Activated CD4-positive, alpha-beta T cell treated with anti-CD3 and anti-CD28 coated beads for 48 hours (primary cell): Measurements from ENCODE around the gene EXD3.
"Not testable (repeated sequence)": the region's sequence is repeated elsewhere in the genome, so short reads cannot be mapped to it uniquely, and the experiment has no call there.

Experiments used
- DNase-seq: peaks from one replicate; pipeline ENCODE4 v3.0.0-alpha.2; 2020

The EXD3 gene

GRCh38 chr9:137430723-137431415 lies 7.9 kb upstream of the EXD3 start:
- no peak for DNase-seq

- no peak for DNase-seq
Observed at GRCh38 chr9:137429974-137430722, 7.2 kb upstream of the EXD3 start.

- no peak for DNase-seq
Observed at GRCh38 chr9:137429546-137429890, 6.6 kb upstream of the EXD3 start.

- no peak for DNase-seq
Observed at GRCh38 chr9:137428841-137429545, 6.0 kb upstream of the EXD3 start.

GRCh38 chr9:137428311-137428630 lies 5.3 kb upstream of the EXD3 start:
- DNase-seq: no peak

GRCh38 chr9:137427454-137428310 lies 4.7 kb upstream of the EXD3 start:
- no peak for DNase-seq

GRCh38 chr9:137426018-137426681 lies 3.2 kb upstream of the EXD3 start:
- DNase-seq: no peak

- no peak for DNase-seq
Observed at GRCh38 chr9:137423514-137424291, 741 bp upstream of the EXD3 start.

GRCh38 chr9:137421838-137422603 lies 941 bp downstream of the EXD3 start:
- no peak for DNase-seq

GRCh38 chr9:137417161-137418021 lies 5.6 kb downstream of the EXD3 start:
- no peak for DNase-seq

- DNase-seq: no peak
Observed at GRCh38 chr9:137416563-137417151, 6.3 kb downstream of the EXD3 start.

- no peak for DNase-seq
Observed at GRCh38 chr9:137416006-137416562, 6.9 kb downstream of the EXD3 start.

GRCh38 chr9:137415451-137415850 lies 7.5 kb downstream of the EXD3 start:
- no peak for DNase-seq

GRCh38 chr9:137412431-137412830 lies 10.5 kb downstream of the EXD3 start:
- DNase-seq: no peak

GRCh38 chr9:137411645-137412380 lies 11.1 kb downstream of the EXD3 start:
- DNase-seq: peak; percentile 58

GRCh38 chr9:137411260-137411644 lies 11.7 kb downstream of the EXD3 start:
- no peak for DNase-seq

GRCh38 chr9:137410891-137411249 lies 12.1 kb downstream of the EXD3 start:
- DNase-seq: no peak

GRCh38 chr9:137410236-137410890 lies 12.6 kb downstream of the EXD3 start:
- DNase-seq: not testable (repeated sequence)
